Suprapubic skin (tissue), 4 donors: ENCODE data around the gene TBC1D14. TPM values are rescaled to one million over a fixed set of nuclear protein-coding genes. Genes with fewer than 3 reads are reported as not detected.

Experiments
- DNase-seq, 2 donors: peaks; one replicate each; pipeline ENCODE4 v3.0.0-alpha.2; 2019; ENCODE audit warnings: low spot score in 2 of 2
- H3K27ac ChIP-seq: fragments of 200-600 bp; sonication (generic); one replicate; pipeline ENCODE4 v1.5.1; 2019
- H3K27me3 ChIP-seq: fragments of 200-600 bp; sonication (generic); one replicate; pipeline ENCODE4 v1.5.1; 2019
- H3K36me3 ChIP-seq: fragments of 200-600 bp; sonication (generic); one replicate; pipeline ENCODE4 v1.5.1; 2019
- H3K4me1 ChIP-seq: fragments of 200-600 bp; sonication (generic); one replicate; pipeline ENCODE4 v1.5.1; 2019
- H3K4me3 ChIP-seq: fragments of 200-600 bp; sonication (generic); one replicate; pipeline ENCODE4 v1.5.1; 2019; ENCODE audit warnings: mild to moderate bottlenecking
- H3K9me3 ChIP-seq: fragments of 200-600 bp; sonication (generic); one replicate; pipeline ENCODE4 v1.5.1; 2019
- EP300 ChIP-seq: sonication (generic); formaldehyde crosslinking; IDR thresholded peaks from one replicate; pipeline ENCODE4 v1.6.1; 2017; ENCODE audit warnings: antibody characterized with exemption
- POLR2A ChIP-seq, 2 donors: fragments of 450-650 bp; IDR thresholded peaks; one replicate each; pipeline ENCODE4 v1.6.1; 2017; ENCODE audit warnings: antibody characterized with exemption in 2 of 2, mild to moderate bottlenecking in 2 of 2, moderate library complexity in 2 of 2
- POLR2AphosphoS5 ChIP-seq, 3 donors: sonication (generic); formaldehyde crosslinking; IDR thresholded peaks; one replicate each; pipeline ENCODE4 v1.6.1; 2017; ENCODE audit warnings: antibody characterized with exemption in 3 of 3
- WGBS: methylation state at CpG from one replicate; pipeline ENCODE4 v1.1.5; 2018; 5-methylcytosine and 5-hydroxymethylcytosine counted together
- total RNA-seq, 4 donors: library from RNA; depleted of rRNA; stranded (reverse); fragments of >200 nt; gene quantifications; one replicate each; pipeline ENCODE4 v1.1.0, GENCODE V29; 2016
- TF ChIP-seq, protein P1 (sequence below), 2 donors: fragments of 200-600 bp in 1 of 2; fragments of 450-650 bp in 1 of 2; sonication (generic) in 1 of 2; IDR thresholded peaks; one replicate each; pipeline ENCODE4 v1.5.1; 2016 to 2019; ENCODE audit warnings: antibody characterized with exemption in 2 of 2, mild to moderate bottlenecking in 1 of 2, moderate library complexity in 1 of 2

The TBC1D14 gene
- total RNA-seq, 4 donors from 2014 or later: 55.0 to 111 (median 97.9) TPM

DNA sequence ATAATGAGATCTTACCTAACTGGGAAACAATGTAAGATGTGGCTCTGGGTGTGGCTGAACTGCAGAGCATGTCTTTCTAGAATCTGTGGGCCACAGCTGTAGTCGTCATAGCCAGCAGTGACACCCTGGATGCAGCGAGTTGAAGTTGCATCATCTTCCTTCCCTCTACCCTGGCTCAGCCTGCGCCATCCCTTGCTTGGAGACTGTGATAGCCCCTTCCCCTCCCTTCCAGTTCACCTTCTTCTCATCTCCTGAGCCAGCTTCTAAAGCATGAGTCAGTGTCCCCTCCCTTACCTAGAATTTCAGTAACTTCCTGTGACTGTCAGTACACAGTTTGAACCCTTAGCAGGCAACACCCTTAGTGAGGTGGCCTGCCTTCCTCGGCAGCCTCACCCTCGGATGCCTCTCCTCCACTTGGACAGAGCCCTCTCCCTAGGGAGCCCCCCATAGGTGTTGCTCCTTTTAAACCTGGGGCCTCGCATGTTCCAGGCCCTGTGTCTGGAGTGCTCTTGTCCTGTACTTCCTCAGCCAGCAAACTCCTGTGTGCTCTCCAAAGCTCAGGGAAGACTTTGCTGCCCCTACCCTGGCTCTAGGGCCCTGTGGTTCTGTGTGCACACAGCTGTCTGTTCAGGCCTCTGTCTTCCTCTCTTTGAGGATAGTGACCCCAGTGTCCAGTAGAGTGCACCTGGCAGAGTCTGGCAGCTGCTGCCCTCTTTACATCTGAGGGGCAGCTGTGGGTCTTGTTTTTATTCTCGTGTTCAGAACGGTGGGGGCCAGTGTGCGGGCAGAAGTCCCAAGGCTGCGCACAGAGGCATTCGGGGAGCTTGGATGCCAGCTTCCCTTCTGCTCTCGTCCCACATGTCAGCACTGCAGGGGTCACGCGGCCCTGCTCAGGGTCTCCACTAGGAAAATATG, 89.8 kb downstream of the TBC1D14 start:
- no peaks in the 10 kb centered on the region for H3K27me3 ChIP-seq
- H3K27ac ChIP-seq: peak overlapping the region; percentile 79
- no peak overlapping the region for H3K4me3 ChIP-seq
- no peaks in the 10 kb centered on the region for H3K9me3 ChIP-seq
- WGBS: 76% methylated on average over 13 of the region's 14 CpGs
- peaks cover 88% of the 10 kb centered on the region for H3K36me3 ChIP-seq
- peak in 1 of 3 donors; percentile 59 for TF ChIP-seq POLR2AphosphoS5 (IDR thresholded peaks at IDR 0.05)
- TF ChIP-seq, protein P1, sequence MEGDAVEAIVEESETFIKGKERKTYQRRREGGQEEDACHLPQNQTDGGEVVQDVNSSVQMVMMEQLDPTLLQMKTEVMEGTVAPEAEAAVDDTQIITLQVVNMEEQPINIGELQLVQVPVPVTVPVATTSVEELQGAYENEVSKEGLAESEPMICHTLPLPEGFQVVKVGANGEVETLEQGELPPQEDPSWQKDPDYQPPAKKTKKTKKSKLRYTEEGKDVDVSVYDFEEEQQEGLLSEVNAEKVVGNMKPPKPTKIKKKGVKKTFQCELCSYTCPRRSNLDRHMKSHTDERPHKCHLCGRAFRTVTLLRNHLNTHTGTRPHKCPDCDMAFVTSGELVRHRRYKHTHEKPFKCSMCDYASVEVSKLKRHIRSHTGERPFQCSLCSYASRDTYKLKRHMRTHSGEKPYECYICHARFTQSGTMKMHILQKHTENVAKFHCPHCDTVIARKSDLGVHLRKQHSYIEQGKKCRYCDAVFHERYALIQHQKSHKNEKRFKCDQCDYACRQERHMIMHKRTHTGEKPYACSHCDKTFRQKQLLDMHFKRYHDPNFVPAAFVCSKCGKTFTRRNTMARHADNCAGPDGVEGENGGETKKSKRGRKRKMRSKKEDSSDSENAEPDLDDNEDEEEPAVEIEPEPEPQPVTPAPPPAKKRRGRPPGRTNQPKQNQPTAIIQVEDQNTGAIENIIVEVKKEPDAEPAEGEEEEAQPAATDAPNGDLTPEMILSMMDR (IDR thresholded peaks at IDR 0.05): no peak
- TF ChIP-seq EP300: no peak
- H3K4me1 ChIP-seq: peaks cover 23% of the 10 kb centered on the region
- no peak for DNase-seq

DNA sequence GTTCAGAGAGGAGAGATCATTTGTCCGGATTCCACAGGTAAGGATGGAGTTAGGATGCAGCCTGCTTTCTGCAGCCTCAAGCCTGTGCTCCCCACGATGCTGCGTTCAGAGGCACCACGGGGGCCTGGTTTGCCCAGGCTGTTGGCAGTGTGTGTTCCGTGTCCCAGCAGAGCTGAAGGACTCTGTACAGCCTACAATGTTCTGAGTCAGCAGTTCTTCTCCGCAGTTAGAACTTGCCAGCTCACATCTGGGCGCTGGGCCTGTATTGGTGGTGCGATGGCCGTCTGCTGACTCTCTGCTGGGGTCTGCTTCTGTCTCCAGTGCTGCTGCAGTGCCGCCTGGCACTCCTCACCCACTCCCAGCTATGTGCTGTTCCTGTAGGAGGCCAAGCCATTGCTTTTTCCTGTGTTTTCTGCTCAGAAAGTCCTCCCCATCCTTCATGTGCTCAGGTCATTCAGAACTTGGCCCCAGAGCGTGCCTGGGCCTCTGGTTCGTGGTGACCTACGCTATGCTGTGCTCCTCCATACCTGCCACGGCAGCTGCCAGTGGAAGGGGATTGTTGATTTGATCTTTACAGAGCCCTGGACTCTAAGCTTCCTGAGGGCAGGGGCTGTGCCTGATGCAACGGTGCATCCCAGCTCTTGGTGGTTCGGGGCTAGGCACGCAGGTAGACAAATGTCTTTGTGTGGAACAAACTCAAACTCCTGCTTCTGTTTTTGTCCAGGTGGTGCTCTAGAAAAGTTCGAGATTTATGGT, 91.0 kb downstream of the TBC1D14 start:
- Histone ChIP-seq H3K9me3 (no peaks in the 10 kb centered on the region), H3K4me3 (no peak overlapping the region), H3K27ac (no peak overlapping the region), H3K4me1 (peaks cover 23% of the 10 kb centered on the region), H3K36me3 (peaks cover 84% of the 10 kb centered on the region), H3K27me3 (no peaks in the 10 kb centered on the region)
- 91% methylated on average over 14 of the region's 18 CpGs for WGBS
- TF ChIP-seq POLR2A (IDR thresholded peaks at IDR 0.05) (no peak), EP300 (no peak), POLR2AphosphoS5 (IDR thresholded peaks at IDR 0.05) (no peak)
- TF ChIP-seq, protein P1 (IDR thresholded peaks at IDR 0.05): no peak
- no peak for DNase-seq

DNA sequence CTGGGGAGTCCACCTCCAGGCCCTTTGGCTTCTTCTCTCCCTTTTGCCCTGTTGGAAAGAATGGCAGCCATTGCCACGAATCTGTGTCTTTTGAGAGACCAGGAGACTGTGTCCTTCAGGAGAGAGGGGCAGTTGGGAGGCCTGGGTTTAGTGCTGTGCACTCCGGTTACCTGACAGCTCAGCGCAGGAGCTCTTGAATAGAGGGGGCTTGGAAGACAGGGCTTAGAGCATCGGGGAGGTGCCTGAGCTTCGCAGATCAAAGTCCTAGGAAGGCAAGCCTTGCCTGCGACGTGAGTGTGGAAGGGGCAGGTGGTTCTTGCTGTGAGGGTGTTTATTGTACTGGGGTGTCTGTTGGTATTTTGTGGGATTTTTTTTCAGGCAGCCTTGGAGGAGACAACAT, 91.6 kb downstream of the TBC1D14 start:
- DNase-seq: no peak
- peaks cover 78% of the 10 kb centered on the region for H3K36me3 ChIP-seq
- peaks cover 23% of the 10 kb centered on the region for H3K4me1 ChIP-seq

DNA sequence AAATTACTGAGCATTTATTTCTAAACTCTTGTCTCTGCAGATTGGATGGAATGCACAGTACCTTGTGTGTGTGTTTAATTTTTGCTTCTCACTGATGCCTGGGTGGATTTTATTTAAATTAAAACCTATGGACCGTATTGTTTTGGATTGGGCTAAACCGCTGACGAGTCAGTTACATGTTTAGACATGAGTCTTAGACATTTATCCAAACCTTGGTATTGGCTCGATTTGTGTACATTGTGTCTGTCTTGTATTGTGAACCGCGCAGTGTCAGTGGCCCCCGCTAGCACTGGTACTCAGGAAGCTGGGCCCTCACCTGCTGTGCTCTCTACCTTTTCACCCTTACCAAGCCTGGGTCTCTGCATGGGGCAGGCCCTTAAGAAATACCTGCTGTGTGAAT, 92.7 kb downstream of the TBC1D14 start:
- 71% methylated on average over 7 of the region's 7 CpGs for WGBS
- no peak overlapping the region for H3K27ac ChIP-seq

More for the DNA sequence above, 91.6 kb downstream of the TBC1D14 start:
- no peak for TF ChIP-seq EP300
- TF ChIP-seq, protein P1 (IDR thresholded peaks at IDR 0.05): no peak
- TF ChIP-seq POLR2AphosphoS5 (IDR thresholded peaks at IDR 0.05): no peak
- TF ChIP-seq POLR2A (IDR thresholded peaks at IDR 0.05): no peak
- H3K4me3 ChIP-seq: no peak overlapping the region
- no peak overlapping the region for H3K27ac ChIP-seq
- 100% methylated on average over 4 of the region's 7 CpGs for WGBS
- H3K9me3 ChIP-seq: no peaks in the 10 kb centered on the region
- H3K27me3 ChIP-seq: no peaks in the 10 kb centered on the region

More for the DNA sequence above, 92.7 kb downstream of the TBC1D14 start:
- DNase-seq: peak in 1 of 2 donors; percentile 45
- H3K36me3 ChIP-seq: peaks cover 77% of the 10 kb centered on the region
- H3K9me3 ChIP-seq: no peaks in the 10 kb centered on the region
- TF ChIP-seq POLR2AphosphoS5 (IDR thresholded peaks at IDR 0.05) (no peak), EP300 (no peak), POLR2A (IDR thresholded peaks at IDR 0.05) (no peak)
- TF ChIP-seq, protein P1 (IDR thresholded peaks at IDR 0.05): no peak
- no peak overlapping the region for H3K4me3 ChIP-seq
- H3K4me1 ChIP-seq: peaks cover 23% of the 10 kb centered on the region
- no peaks in the 10 kb centered on the region for H3K27me3 ChIP-seq
